Fibroblast of skin of back (primary cell): Measurements from ENCODE around the gene ZNF385D.
A peak's percentile ranks its signal among the peaks of the same experiment; 100 is the strongest.
"Not testable (repeated sequence)": the region's sequence is repeated elsewhere in the genome, so short reads cannot be mapped to it uniquely, and the experiment has no call there.

Experiments
- DNase-seq: peaks from one replicate; pipeline ENCODE4 v3.0.0-alpha.2; 2013

ZNF385D gene

GRCh38 chr3:21508246-21508645, 242.8 kb downstream of the ZNF385D start:
- no peak for DNase-seq

- DNase-seq, result no peak
Observed at GRCh38 chr3:21505711-21506460, 245.1 kb downstream of the ZNF385D start.

DNA sequence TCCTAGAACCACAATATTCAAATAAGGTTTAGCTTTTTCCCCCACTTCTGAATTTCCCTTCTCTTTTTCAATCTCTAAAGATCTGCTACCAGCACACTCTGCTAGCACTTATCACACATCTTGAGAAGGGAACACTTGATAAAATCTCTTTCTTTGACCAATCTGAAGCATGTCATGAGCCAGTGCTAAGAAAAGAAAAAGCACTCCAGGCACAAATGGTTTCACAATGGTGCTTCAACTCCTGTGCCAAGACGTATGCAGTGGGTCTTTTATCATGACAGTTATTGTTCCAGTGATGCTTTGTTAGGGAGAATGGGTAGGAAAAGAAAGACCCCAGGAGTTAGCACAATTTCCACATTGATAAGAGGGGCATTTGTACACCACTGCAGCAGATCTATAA, 248.4 kb downstream of the ZNF385D start:
- no peak for DNase-seq

- no peak for DNase-seq
Observed at GRCh38 chr3:21500834-21501233, 250.2 kb downstream of the ZNF385D start.

DNA sequence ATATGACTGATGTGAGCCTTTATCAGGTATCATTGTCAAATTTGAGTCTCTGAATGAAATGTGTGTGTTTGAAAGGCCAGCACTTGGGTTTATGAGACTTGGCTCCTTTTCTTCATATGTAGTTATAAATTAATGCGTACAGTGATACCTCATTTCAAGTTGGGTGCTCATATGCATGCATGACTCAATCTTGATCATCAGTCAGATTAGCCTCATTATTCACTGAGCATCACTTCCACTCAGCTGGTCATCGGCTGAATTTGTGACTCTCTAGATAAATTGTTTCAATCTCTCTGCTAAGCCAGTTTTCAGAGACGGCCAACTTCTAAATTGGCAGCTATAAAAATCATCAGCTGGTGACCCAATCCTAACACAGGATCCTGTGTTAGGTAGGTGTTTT, 260.3 kb downstream of the ZNF385D start:
- not testable (repeated sequence) for DNase-seq

GRCh38 chr3:21487520-21487919, 263.5 kb downstream of the ZNF385D start:
- no peak for DNase-seq

GRCh38 chr3:21486024-21486935, 264.7 kb downstream of the ZNF385D start:
- peak; percentile 27 for DNase-seq

GRCh38 chr3:21484828-21485144, 266.2 kb downstream of the ZNF385D start:
- DNase-seq, result no peak

DNA sequence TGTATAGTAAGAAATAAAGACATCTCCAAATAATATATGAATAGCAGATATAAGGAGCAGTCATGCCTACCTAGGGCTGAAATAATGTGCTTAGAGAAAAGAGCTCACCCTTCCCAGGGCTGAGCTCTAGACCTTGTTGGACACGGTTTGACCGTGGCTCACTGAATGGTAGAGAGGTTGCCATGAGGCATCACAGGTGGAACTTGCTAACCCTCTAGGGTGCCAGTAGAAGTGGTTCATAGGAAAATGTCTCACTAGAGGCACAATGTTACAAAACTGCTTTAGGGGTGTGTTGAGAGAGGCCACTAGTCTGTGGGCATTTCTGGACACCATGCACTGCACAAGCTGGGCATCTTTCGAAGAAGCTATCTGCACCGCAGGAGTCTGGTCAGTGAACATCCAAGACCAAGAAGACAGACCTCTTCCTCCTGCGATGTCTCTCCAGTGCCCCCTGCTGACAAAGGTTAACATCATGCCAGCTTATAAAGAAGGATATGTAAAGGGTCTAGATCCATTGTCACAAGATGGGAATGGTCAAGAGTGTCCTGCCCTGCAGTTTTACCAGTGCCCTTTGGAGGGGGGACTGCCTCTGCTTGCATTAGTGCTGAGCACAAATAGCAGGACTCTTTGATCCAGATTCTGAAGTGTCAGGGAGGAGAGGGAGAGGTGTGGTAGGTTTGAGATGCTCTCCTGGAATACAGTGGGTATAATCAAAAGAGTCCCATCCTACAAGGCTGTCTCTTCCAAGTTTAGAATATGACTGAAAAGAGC, 266.8 kb downstream of the ZNF385D start:
- peak; percentile 77 for DNase-seq

- no peak for DNase-seq
Observed at GRCh38 chr3:21481991-21482390, 269.0 kb downstream of the ZNF385D start.

GRCh38 chr3:21477541-21478288, 273.3 kb downstream of the ZNF385D start:
- DNase-seq, result peak; percentile 78

DNA sequence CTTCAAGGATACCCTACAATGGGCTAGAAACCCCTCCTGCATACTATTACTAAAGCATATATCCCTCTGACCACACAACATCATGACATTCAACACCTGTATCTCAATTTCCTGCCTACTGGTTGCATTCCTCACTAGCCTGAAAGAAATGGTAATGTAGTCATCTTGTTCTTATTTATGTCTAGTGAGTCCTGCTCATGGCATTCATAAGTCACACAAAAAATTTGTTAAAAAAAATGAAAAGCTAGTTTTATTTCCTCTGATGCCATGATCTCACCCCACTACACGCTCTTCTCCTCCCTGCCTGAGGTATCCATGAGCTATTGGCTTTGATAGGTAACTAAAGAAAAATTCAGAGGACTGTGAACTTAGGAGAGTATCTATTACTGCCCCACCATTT, 284.5 kb downstream of the ZNF385D start:
- DNase-seq, result peak; percentile 52

DNA sequence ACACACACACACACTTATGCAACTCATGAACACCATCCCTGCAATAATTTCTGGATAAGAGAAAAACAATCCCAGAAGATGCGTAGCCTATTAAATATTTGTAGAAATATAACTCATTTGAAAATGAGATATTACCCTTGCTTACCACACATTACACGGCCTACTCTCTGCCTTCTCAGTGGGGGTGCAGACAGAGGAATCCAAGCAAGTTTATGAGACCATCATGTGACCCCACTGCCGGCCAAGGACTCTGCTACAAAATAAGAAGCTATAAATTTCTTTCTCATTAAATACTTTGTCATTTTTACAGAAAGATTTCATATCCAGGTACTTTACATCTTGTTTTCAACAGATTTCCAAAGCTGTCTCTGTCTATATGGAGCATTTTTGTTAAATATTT, 286.3 kb downstream of the ZNF385D start:
- peak; percentile 28 for DNase-seq

GRCh38 chr3:21463319-21463718, 287.7 kb downstream of the ZNF385D start:
- no peak for DNase-seq

- DNase-seq, result peak; percentile 58
Observed at GRCh38 chr3:21462141-21462540, 288.9 kb downstream of the ZNF385D start.

DNA sequence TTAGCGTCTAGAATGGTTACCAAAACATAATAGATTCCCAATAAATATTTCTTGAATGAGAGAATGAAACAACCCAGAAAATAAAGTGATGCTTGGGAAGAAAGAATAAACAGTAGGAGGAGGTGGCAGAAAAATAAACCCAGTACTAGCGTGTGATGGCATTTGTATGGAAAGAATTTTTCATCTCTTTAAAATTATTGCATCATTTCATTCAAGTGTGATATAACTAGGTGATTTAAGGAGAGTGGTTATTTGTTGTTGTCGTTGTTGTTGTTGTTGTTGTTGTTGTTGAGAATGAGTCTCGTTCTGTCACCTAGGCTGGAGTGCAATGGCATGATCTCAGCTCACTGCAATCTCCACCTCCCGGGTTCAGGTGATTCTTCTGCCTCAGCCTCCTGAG, 293.9 kb downstream of the ZNF385D start:
- DNase-seq, result no peak

GRCh38 chr3:21449738-21450137, 301.3 kb downstream of the ZNF385D start:
- DNase-seq, result no peak

- peak; percentile 79 for DNase-seq
Observed at GRCh38 chr3:21447476-21448151, 303.4 kb downstream of the ZNF385D start.

- no peak for DNase-seq
Observed at GRCh38 chr3:21446945-21447475, 304.0 kb downstream of the ZNF385D start.

DNA sequence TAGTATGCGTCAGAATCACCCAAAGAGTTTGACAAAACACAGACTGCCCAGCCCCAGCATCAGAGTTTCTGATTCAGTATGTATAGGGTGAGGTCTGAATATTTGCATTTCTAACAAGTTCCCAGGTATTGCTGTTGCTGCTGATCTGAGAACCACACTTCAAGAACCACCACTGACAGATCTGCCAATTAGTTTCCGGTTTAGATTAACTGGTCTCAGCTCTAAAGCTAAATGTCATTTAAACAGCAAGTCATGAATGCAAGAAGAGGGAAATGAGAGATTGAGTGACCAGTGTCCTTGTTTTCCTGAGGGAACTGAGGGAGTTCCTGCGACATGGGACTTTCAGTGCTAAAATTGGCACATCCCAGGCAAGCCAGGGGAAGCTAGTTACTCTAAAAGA, 305.0 kb downstream of the ZNF385D start:
- DNase-seq, result no peak

GRCh38 chr3:21441821-21442220, 309.2 kb downstream of the ZNF385D start:
- no peak for DNase-seq

GRCh38 chr3:21436835-21437234, 314.2 kb downstream of the ZNF385D start:
- DNase-seq, result no peak
